NOMO-1 treated with dmso at 0.1 percent for 144 hours (cell line): ENCODE results near the gene RFX8.
"Not testable (repeated sequence)": the region's sequence is repeated elsewhere in the genome, so short reads cannot be mapped to it uniquely, and the experiment has no call there.

ENCODE experiments used
- DNase-seq: peaks from one replicate; lab custom pipeline; 2025; ENCODE audit not compliant: unreplicated experiment; lab: John Stamatoyannopoulos, UW

Gene RFX8

GRCh38 chr2:101442667-101443061 lies 32.2 kb downstream of the RFX8 start:
- DNase-seq, result no peak

- DNase-seq, result no peak
These were observed 32.8 kb downstream of the RFX8 start for GRCh38 chr2:101442042-101442666.

DNA sequence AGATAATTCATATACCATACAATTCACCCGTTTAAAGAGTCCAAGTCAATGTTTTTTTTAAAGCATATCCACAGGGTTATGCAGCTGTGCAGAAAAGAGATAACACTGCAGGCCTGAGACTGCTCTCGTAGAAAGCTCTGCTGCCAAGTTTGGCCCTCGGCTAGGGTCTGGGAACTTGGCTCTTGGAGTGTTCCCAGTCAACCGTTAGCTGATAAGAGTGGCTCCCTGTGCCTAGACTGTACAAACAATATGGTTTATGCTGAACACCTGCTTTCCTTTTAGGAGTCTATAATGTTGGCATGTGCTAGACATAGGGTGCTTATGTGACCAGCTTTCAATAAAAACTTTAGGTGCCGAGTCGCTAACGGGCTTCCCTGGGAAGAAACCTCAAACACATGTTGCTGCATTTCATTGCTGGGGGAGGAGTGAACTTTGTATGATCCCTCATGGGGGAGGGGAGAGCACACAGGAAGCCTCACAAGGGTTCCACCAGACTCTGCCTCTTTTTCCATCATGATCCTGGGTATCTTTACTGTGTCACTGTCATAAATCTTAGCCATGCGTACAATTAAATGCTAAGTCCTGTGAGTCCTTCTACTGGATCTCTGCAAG lies 34.7 kb downstream of the RFX8 start:
- no peak for DNase-seq

- DNase-seq, result no peak
These were observed 35.2 kb downstream of the RFX8 start for GRCh38 chr2:101439716-101440115.

DNA sequence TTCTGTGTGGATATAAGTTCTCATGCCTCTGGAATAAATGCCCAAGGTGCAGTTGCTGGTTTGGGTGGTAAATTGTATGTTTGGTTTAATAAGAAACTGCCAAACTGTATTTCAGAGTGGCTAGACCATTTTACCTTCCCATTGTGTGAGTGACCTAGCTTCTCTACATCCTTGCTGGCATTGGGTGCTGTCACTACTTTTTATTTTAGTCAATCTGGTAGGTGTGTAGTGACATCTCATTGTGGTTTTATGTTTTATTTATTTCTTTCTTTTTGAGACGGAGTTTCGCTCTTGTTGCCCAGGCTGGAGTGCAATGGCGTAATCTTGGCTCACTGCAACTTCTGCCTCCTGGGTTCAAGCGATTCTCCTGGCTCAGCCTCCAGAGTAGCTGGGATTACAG lies 36.4 kb downstream of the RFX8 start:
- DNase-seq, result not testable (repeated sequence)

GRCh38 chr2:101435001-101435862 lies 39.7 kb downstream of the RFX8 start:
- no peak for DNase-seq

DNA sequence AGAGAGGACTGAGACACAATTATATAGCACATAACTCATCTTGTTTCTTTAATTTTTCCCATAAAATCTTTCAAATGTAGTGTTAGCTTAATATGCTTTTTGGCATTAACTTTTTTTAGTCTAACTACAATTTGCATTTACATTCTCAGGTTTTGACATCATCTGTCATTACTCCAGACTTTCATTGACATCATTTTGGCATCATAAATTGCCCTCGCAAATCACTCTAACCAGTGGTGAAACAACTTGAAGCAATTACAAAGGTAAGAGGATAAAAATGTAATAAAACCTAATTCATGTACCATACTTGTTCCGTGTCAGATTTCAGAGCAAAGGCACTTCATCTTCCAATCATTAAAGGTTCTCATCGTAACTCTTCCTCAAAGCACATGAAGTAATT lies 41.4 kb downstream of the RFX8 start:
- no peak for DNase-seq

GRCh38 chr2:101432411-101433181 lies 42.3 kb downstream of the RFX8 start:
- no peak for DNase-seq

DNA sequence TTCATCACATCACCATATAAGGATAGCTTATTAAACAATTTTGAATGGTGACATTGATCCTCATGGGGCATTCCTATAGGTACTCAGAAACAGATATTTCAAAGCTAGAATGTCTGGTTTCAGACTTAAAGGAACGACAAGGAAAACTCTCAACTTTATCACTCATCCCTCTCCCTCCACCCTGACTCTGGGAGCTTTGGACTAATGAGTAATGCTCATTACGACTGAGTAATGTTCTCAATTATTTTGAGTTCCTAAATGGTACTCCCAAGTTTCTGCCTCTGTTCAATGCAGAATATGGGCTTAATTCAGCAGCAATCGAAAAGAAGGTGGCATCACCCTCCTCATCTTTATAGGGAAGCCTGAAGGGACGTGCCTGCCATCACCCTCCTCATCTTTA lies 43.4 kb downstream of the RFX8 start:
- no peak for DNase-seq

DNA sequence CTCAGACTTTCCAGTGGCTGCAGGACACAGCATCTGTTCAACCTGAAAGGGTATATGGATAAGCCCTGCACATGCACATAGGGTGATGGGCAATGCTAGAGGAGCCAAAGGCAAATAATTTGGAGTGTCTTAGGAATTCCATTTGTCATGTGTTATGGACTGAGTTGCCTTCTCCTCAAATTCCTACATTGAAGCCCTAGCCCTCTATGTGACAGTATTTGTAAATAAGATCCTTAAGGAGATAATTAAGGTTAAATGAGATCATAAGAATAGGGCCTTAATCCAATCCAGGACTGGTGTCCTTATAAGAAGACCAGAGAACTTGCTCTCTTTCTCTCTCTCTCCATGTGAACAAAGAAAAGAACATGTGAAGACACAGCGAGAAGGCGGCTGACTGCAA lies 44.8 kb downstream of the RFX8 start:
- no peak for DNase-seq

GRCh38 chr2:101429453-101429852 lies 45.5 kb downstream of the RFX8 start:
- no peak for DNase-seq

DNA sequence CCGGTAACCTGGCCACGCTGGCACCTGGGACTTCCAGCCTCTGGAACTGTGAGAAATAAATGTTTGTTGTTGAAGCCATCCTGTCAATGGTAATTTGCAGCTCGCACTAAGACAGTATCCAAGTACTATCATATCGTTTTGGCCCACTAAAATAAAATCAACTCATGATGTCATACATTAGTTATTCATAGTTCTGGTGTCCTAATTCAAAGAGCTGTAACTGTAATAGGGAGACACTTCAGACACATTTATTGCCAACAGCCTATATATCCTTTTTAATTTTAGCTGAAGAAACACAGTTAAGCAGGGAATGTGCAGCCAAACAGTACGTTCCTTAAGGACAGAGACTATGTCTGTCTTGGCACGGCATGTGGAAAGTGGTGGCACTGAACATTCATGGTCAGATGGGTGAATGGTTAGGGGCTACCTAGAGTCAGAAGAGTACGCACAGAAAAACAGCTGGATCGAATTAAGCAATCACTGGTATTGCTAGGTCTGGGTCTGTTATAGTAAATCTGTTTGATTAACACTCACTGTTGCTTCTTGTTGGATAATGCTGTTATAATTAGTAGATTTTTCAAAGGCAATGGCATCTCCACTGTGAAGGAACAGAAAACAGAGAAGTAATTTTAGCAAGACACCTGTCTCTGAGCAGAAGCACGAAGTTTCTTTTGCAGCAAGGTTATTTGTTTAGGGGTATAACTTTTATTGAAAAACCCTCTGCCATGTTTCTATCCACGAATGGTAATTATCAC lies 46.3 kb downstream of the RFX8 start:
- DNase-seq, result no peak

- no peak for DNase-seq
These were observed 47.2 kb downstream of the RFX8 start for GRCh38 chr2:101427743-101428142.

DNA sequence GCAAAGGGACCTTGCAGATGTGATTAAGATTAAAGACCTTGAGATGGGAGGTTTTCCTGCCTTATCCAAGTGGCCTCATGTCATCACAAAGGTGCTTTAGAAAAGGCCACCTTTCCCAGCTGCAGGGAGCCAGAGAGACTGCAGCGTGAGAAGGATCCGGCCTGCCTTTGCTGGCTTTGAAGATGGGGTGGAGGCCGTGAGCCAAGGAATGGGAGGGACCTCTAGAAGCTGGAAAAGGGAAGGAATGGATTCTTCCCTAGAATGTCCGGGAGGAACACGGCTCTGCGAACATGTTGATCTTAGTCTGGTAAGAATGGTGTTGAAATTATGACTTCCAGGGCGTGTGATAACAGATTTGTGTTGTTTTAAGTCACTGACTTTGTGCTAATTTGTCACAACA lies 47.7 kb downstream of the RFX8 start:
- DNase-seq, result no peak

DNA sequence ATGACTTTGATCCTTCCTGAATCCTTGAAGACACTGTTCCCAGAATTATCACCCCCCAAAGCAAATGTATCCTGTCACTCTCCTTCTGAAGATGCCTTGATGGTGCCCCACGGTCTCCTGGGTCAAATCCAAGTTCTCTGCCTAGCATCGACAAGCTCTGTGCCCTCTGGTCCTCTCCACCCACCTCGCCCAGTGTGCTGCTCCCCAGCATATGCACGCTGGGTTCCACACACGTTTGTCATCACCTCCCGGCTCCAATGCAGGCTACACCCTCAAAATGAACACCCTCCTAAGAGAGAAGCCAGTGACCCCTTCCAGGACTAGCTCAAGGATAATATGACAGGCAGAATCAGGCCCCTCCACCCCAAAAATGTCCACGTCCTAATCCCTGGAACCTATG lies 48.1 kb downstream of the RFX8 start:
- DNase-seq, result no peak

DNA sequence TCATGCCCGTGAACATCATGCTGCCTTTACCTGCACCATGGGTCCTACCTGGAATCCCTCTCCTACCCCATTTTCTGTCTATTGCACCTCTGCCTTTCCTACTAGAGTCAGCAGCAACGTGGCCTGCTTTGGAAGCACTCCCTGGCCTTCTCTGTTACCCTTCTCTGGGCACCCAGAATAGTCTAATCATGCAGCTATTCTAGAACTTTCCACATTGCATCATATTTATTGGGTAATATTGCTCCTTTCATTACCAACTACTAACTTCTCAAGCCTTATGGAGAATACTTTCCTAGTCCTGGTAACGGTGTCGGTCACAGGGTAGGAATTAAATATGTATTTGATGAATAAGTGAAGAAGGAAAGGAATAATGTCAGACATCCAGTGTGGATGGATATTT lies 54.3 kb downstream of the RFX8 start:
- DNase-seq, result no peak

- peak; percentile 21 for DNase-seq
These were observed 55.7 kb downstream of the RFX8 start for GRCh38 chr2:101419096-101419663.

DNA sequence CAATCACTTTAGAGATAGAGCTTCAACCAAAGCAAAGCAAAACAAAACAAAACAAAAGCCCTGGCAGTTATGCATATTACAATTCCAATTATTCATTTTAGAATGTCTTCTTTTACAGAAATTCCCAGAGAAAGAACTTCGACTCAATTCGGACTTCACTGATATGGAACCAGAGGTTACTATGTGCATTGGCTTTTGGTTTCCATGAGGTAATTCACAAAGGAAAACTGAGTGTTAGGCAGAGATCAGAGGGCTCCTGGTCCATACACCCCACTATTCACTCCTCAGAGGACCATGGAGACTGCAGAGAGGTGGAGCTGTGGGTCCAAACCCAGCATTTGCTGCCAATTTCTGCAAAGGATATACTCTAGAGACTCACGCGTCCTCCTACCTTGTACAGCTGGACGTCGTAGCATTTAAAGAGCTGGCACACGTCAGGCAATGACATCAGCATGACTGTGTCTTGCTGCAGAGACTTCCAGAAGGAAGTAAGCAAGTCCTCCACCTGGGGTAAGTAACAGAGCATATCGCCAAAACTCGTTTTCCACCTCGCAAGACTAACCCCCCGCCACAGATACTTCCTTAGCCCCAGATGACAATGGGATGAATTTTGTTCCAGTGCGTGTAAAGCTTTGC lies 56.3 kb downstream of the RFX8 start:
- no peak for DNase-seq

- no peak for DNase-seq
These were observed 58.3 kb downstream of the RFX8 start for GRCh38 chr2:101416609-101417008.

DNA sequence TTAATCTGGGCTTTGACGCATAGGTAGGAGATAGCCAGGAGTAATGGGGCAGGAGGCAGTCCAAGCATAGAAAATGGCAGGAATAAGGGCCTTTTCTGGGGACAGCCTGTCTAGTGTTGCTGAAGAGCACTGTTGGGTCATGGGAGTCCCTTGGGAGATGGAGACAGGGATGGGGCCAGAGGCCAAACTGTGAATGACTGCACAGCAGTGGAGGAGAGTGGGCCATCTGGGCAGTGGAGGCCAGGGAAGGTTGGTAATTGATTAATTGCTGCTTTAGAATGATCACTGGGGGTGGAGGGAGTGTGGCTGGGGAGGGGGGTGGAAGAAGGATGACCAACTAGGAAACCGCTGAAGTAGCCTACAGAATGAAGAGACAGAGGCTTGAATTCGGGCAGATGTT lies 59.0 kb downstream of the RFX8 start:
- DNase-seq, result no peak
